B cell (primary cell): Measurements from ENCODE around the gene PRKN. TPM values are rescaled to one million over a fixed set of nuclear protein-coding genes. Genes with fewer than 3 reads are reported as not detected.

Experiments used
- ATAC-seq: fragments of 200-7000 bp; cut with Tn5 transposase; one replicate; pipeline ENCODE4 v1.10.0; 2021; ENCODE audit warnings: low read depth, mild to moderate bottlenecking, moderate number of reproducible peaks, moderate library complexity
- CTCF ChIA-PET: fragments of 350-600 bp; sonication (Branson Sonifier 250); formaldehyde crosslinking; loops from one replicate; lab custom pipeline; 2021; ENCODE audit warnings: antibody characterized with exemption, inconsistent platforms; lab: Charles Lee
- POLR2A ChIA-PET: fragments of 350-600 bp; sonication (Branson Sonifier 250); formaldehyde crosslinking; loops from one replicate; lab custom pipeline; 2021; ENCODE audit warnings: antibody characterized with exemption; lab: Charles Lee
- DNase-seq: peaks from one replicate; pipeline ENCODE4 v3.0.0; 2013
- H2AFZ ChIP-seq: 2 replicates; pipeline ENCODE4 v1.6.1; 2012; ENCODE audit warnings: mild to moderate bottlenecking, low read depth, low read length; ENCODE audit not compliant: insufficient read depth, poor library complexity, severe bottlenecking
- H3K27ac ChIP-seq, 2 donors: 1 replicate in 1 of 2; 2 replicates in 1 of 2; pipeline ENCODE4 v1.5.1; 2012 to 2013; ENCODE audit warnings: low read length in 2 of 2, mild to moderate bottlenecking in 2 of 2, moderate library complexity in 1 of 2
- H3K27me3 ChIP-seq, 4 experiments: fragments of 200-600 bp in 1 of 4; sonication (generic) in 1 of 4; replicated peaks in 1 of 4; 1 replicate in 2 of 4; 2 replicates in 2 of 4; pipeline versions ENCODE4 v1.6.1 to v1.7.0; 2013 to 2016; ENCODE audit warnings: low read length in 3 of 4, mild to moderate bottlenecking in 2 of 4, mixed read lengths in 1 of 4, moderate library complexity in 1 of 4; ENCODE audit not compliant: insufficient read depth in 4 of 4, control insufficient read depth in 3 of 4; ENCODE audit errors: control extremely low read depth in 1 of 4
- H3K36me3 ChIP-seq, 2 experiments: replicated peaks in 1 of 2; 1 replicate in 1 of 2; 2 replicates in 1 of 2; pipeline versions ENCODE4 v1.6.1 to v1.7.1; 2013; ENCODE audit warnings: low read length in 1 of 2; ENCODE audit not compliant: insufficient read depth in 2 of 2, control insufficient read depth in 1 of 2; ENCODE audit errors: control extremely low read depth in 1 of 2, extremely low read depth in 1 of 2
- H3K4me1 ChIP-seq, 2 donors: fragments of 200-600 bp in 1 of 2; sonication (generic) in 1 of 2; 1 replicate in 1 of 2; 2 replicates in 1 of 2; pipeline versions ENCODE4 v1.5.1 to v1.6.1; 2013 to 2017; ENCODE audit warnings: low read length in 2 of 2; ENCODE audit not compliant: control insufficient read depth in 2 of 2, insufficient read depth in 2 of 2
- H3K4me2 ChIP-seq: replicated peaks from 2 replicates; pipeline ENCODE3; 2012; ENCODE audit warnings: mild to moderate bottlenecking, low read depth, low read length; ENCODE audit not compliant: poor library complexity, severe bottlenecking
- H3K4me3 ChIP-seq, 5 experiments: fragments of 200-600 bp in 1 of 5; sonication (generic) in 1 of 5; 1 replicate in 3 of 5; 2 replicates in 2 of 5; pipeline versions ENCODE4 v1.5.1 to v1.7.0; 2011 to 2016; ENCODE audit warnings: low read length in 4 of 5, mild to moderate bottlenecking in 4 of 5, low read depth in 2 of 5, control low read depth in 1 of 5, moderate library complexity in 1 of 5; ENCODE audit not compliant: insufficient read depth in 1 of 5; ENCODE audit errors: control extremely low read depth in 1 of 5, extremely low read depth in 1 of 5
- H3K79me2 ChIP-seq: fragments of 200-600 bp; sonication (generic); one replicate; pipeline ENCODE4 v1.6.0; 2016; ENCODE audit warnings: low read length; ENCODE audit not compliant: control insufficient read depth, insufficient read depth
- H3K9ac ChIP-seq: fragments of 200-600 bp; sonication (generic); 2 replicates; pipeline ENCODE4 v1.6.1; 2017; ENCODE audit warnings: mild to moderate bottlenecking, low read length, moderate library complexity
- H3K9me3 ChIP-seq, 3 donors: one replicate each; pipeline versions ENCODE4 v1.6.1 to v1.7.1; 2013; ENCODE audit warnings: low read length in 2 of 3; ENCODE audit not compliant: control insufficient read depth in 2 of 3, insufficient read depth in 1 of 3; ENCODE audit errors: control extremely low read depth in 1 of 3
- H4K20me1 ChIP-seq: 2 replicates; pipeline ENCODE4 v1.6.0; 2012; ENCODE audit warnings: mild to moderate bottlenecking, low read length; ENCODE audit not compliant: insufficient read depth, control insufficient read depth, poor library complexity, severe bottlenecking
- H3K27ac Mint-ChIP-seq: one replicate; pipeline ENCODE4 v1.8.0; 2021; ENCODE audit warnings: mixed read lengths
- H3K27me3 Mint-ChIP-seq: one replicate; pipeline ENCODE4 v1.8.0; 2021; ENCODE audit warnings: mixed read lengths
- H3K4me1 Mint-ChIP-seq: one replicate; pipeline ENCODE4 v1.8.0; 2021; ENCODE audit warnings: mixed read lengths
- H3K4me3 Mint-ChIP-seq: one replicate; pipeline ENCODE4 v1.8.0; 2021; ENCODE audit warnings: mixed read lengths
- H3K9me3 Mint-ChIP-seq: one replicate; pipeline ENCODE4 v1.8.0; 2022; ENCODE audit warnings: mixed read lengths; ENCODE audit not compliant: insufficient read depth
- CTCF ChIP-seq: fragments of 200-600 bp; IDR thresholded peaks from one replicate; pipeline ENCODE4 v1.8.0; 2022; ENCODE audit warnings: antibody characterized with exemption, mild to moderate bottlenecking
- EZH2 ChIP-seq: IDR thresholded peaks from 2 replicates; pipeline ENCODE4 v1.6.1; 2012; ENCODE audit warnings: borderline replicate concordance, low read depth, mild to moderate bottlenecking, moderate library complexity, low read length; ENCODE audit not compliant: insufficient read depth, poor library complexity, severe bottlenecking
- WGBS: methylation state at CpG from one replicate; pipeline ENCODE4 v1.1.5; 2013; ENCODE audit warnings: missing lambda C conversion rate; ENCODE audit not compliant: insufficient coverage; 5-methylcytosine and 5-hydroxymethylcytosine counted together
- intact Hi-C: fragments of 100-400 bp; cut with micrococcal nuclease; formaldehyde crosslinking; loops from one replicate; pipeline ENCODE4 v1.10.0; 2022
- polyA plus RNA-seq: library from polyadenylated mRNA; depleted of rRNA; stranded (reverse); fragments of >200 nt; gene quantifications from 2 replicates; pipeline ENCODE4 v1.2.3, GENCODE V29; 2012
- total RNA-seq, 2 donors: library from RNA; stranded (reverse); fragments of 120-200 nt in 1 of 2; gene quantifications; 1 replicate in 1 of 2; 2 replicates in 1 of 2; pipeline versions ENCODE4 v1.2.3 to v1.2.4, GENCODE V29; 2013 to 2022

The PRKN gene
- total and polyA plus RNA-seq, 2 donors (not counting 1 experiment from before 2014, with no cell fraction given), result 1.6 to 6.2 TPM

GRCh38 chr6:161676586-161676985 is 1051.0 kb downstream of the PRKN start:
- Mint-ChIP-seq H3K4me1 (no peaks in the 10 kb centered on the region), H3K27ac (no peak overlapping the region), H3K27me3 (no peaks in the 10 kb centered on the region), H3K9me3 (no peaks in the 10 kb centered on the region), H3K4me3 (no peak overlapping the region)
- Histone ChIP-seq H3K79me2 (no peaks in the 10 kb centered on the region), H3K4me1 (no peaks in the 10 kb centered on the region), H3K36me3 (no peaks in the 10 kb centered on the region), H2AFZ (no peak overlapping the region), H3K4me3 (no peak overlapping the region), H3K9ac (no peak overlapping the region), H3K27me3 (no peaks in the 10 kb centered on the region), H4K20me1 (no peaks in the 10 kb centered on the region), H3K4me2 (no peak overlapping the region), H3K9me3 (peaks cover 0 to 5% (median 0%) of the 10 kb centered on the region in 3 donors), H3K27ac (no peak overlapping the region)
- POLR2A ChIA-PET, result no interaction called here
- 90% methylated on average over 2 of the region's 3 CpGs for WGBS
- CTCF ChIA-PET, result no interaction called here
- TF ChIP-seq CTCF (no peak), EZH2 (no peak)
- intact Hi-C loops, result no loop called here
- DNase-seq (no peak), ATAC-seq (no peak)

- no peak overlapping the region for H3K4me3 Mint-ChIP-seq
- intact Hi-C loops, result no loop called here
Observed at GRCh38 chr6:161674930-161675682, 1052.5 kb downstream of the PRKN start.

More at GRCh38 chr6:161674930-161675682, 1052.5 kb downstream of the PRKN start:
- ATAC-seq (no peak), DNase-seq (no peak)
- Mint-ChIP-seq H3K27ac (no peak overlapping the region), H3K27me3 (no peaks in the 10 kb centered on the region), H3K4me1 (no peaks in the 10 kb centered on the region), H3K9me3 (no peaks in the 10 kb centered on the region)
- H3K36me3 ChIP-seq, result no peaks in the 10 kb centered on the region
- CTCF ChIA-PET, result no interaction called here
- POLR2A ChIA-PET, result no interaction called here
- no peaks in the 10 kb centered on the region for H3K4me1 ChIP-seq
- H3K27ac ChIP-seq, result no peak overlapping the region
- no peak overlapping the region for H3K9ac ChIP-seq
- H3K4me3 ChIP-seq, result no peak overlapping the region
- H3K4me2 ChIP-seq, result no peak overlapping the region
- H3K27me3 ChIP-seq, result no peaks in the 10 kb centered on the region
- 94% methylated on average over 5 of the region's 10 CpGs for WGBS
- H3K9me3 ChIP-seq, result peaks cover 0 to 5% (median 0%) of the 10 kb centered on the region in 3 donors
- no peak overlapping the region for H2AFZ ChIP-seq
- TF ChIP-seq EZH2 (no peak), CTCF (no peak)
- H4K20me1 ChIP-seq, result no peaks in the 10 kb centered on the region
- H3K79me2 ChIP-seq, result no peaks in the 10 kb centered on the region
